Glutamatergic neuron (in vitro differentiated cells): Measurements from ENCODE around the gene NLRP1. TPM values are rescaled to one million over a fixed set of nuclear protein-coding genes. Genes with fewer than 3 reads are reported as not detected.

Experiments used
- DNase-seq: peaks from one replicate; pipeline ENCODE4 v3.0.0; 2022
- H3K27ac Mint-ChIP-seq: one replicate; pipeline ENCODE4 v1.8.0; 2020; ENCODE audit warnings: mild to moderate bottlenecking, mixed read lengths, inconsistent platforms; ENCODE audit not compliant: unreplicated experiment
- H3K27me3 Mint-ChIP-seq: one replicate; pipeline ENCODE4 v1.8.0; 2020; ENCODE audit warnings: mild to moderate bottlenecking, moderate library complexity, mixed read lengths, inconsistent platforms; ENCODE audit not compliant: unreplicated experiment
- H3K36me3 Mint-ChIP-seq: one replicate; pipeline ENCODE4 v1.8.0; 2020; ENCODE audit warnings: mild to moderate bottlenecking, mixed read lengths, inconsistent platforms; ENCODE audit not compliant: unreplicated experiment
- H3K4me1 Mint-ChIP-seq: one replicate; pipeline ENCODE4 v1.8.0; 2020; ENCODE audit warnings: mild to moderate bottlenecking, low read depth, mixed read lengths, inconsistent platforms; ENCODE audit not compliant: unreplicated experiment
- H3K4me3 Mint-ChIP-seq: one replicate; pipeline ENCODE4 v1.8.0; 2020; ENCODE audit warnings: mild to moderate bottlenecking, mixed read lengths, inconsistent platforms; ENCODE audit not compliant: unreplicated experiment
- H3K9me3 Mint-ChIP-seq: one replicate; pipeline ENCODE4 v1.8.0; 2020; ENCODE audit warnings: mild to moderate bottlenecking, moderate library complexity, mixed read lengths, inconsistent platforms; ENCODE audit not compliant: unreplicated experiment
- total RNA-seq: library from RNA; stranded (reverse); fragmentation: NEBNext Ultra II Directional; extraction: Animal tissue kit (Norgen Biotek cat#: 25700); gene quantifications from one replicate; pipeline ENCODE4 v1.2.1, GENCODE V29; 2021; ENCODE audit not compliant: unreplicated experiment
- TF ChIP-seq, protein P1 (sequence below): fragments of 200-600 bp; sonication (generic); IDR thresholded peaks from one replicate; pipeline ENCODE4 v1.5.0; 2021; ENCODE audit not compliant: partially characterized antibody, unreplicated experiment

Gene NLRP1
- total RNA-seq, 1 donor from 2014 or later, result 69.5 TPM

GRCh38 chr17:5523249-5523648, 61.1 kb downstream of the NLRP1 start:
- no peaks in the 10 kb centered on the region for H3K36me3 Mint-ChIP-seq
- no peak overlapping the region for H3K4me3 Mint-ChIP-seq
- peaks cover 16% of the 10 kb centered on the region for H3K4me1 Mint-ChIP-seq
- H3K27me3 Mint-ChIP-seq, result peaks cover 2% of the 10 kb centered on the region
- TF ChIP-seq, protein P1, sequence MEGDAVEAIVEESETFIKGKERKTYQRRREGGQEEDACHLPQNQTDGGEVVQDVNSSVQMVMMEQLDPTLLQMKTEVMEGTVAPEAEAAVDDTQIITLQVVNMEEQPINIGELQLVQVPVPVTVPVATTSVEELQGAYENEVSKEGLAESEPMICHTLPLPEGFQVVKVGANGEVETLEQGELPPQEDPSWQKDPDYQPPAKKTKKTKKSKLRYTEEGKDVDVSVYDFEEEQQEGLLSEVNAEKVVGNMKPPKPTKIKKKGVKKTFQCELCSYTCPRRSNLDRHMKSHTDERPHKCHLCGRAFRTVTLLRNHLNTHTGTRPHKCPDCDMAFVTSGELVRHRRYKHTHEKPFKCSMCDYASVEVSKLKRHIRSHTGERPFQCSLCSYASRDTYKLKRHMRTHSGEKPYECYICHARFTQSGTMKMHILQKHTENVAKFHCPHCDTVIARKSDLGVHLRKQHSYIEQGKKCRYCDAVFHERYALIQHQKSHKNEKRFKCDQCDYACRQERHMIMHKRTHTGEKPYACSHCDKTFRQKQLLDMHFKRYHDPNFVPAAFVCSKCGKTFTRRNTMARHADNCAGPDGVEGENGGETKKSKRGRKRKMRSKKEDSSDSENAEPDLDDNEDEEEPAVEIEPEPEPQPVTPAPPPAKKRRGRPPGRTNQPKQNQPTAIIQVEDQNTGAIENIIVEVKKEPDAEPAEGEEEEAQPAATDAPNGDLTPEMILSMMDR, result no peak
- DNase-seq, result no peak
- no peak overlapping the region for H3K27ac Mint-ChIP-seq
- H3K9me3 Mint-ChIP-seq, result peaks cover 3% of the 10 kb centered on the region

DNA sequence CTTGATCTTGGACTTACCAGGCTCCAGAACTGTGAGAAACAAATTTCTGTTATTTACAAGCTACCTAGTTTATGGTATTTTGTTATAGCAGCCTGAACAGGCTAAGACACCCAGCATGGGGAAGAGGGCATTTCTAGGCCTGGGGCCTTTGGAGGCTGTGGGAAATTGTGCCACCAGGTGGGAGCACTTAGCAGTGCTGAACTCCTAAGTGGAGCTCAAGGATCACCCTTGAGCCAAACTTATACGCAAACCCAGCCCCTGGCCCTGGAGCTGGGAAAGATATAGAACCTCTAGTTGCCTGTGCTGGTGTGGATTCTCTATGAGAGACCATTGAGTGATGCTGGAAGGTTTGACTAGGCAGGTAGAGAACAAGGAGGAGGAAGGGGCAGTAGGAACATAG, 61.8 kb downstream of the NLRP1 start:
- no peaks in the 10 kb centered on the region for H3K36me3 Mint-ChIP-seq

GRCh38 chr17:5516060-5516792, 68.1 kb downstream of the NLRP1 start:
- no peaks in the 10 kb centered on the region for H3K4me1 Mint-ChIP-seq

More for the DNA sequence above, 61.8 kb downstream of the NLRP1 start:
- DNase-seq, result no peak
- Mint-ChIP-seq H3K27ac (no peak overlapping the region), H3K4me1 (peaks cover 11% of the 10 kb centered on the region), H3K9me3 (peaks cover 7% of the 10 kb centered on the region), H3K4me3 (no peak overlapping the region), H3K27me3 (no peaks in the 10 kb centered on the region)
- TF ChIP-seq, protein P1, result no peak

DNA sequence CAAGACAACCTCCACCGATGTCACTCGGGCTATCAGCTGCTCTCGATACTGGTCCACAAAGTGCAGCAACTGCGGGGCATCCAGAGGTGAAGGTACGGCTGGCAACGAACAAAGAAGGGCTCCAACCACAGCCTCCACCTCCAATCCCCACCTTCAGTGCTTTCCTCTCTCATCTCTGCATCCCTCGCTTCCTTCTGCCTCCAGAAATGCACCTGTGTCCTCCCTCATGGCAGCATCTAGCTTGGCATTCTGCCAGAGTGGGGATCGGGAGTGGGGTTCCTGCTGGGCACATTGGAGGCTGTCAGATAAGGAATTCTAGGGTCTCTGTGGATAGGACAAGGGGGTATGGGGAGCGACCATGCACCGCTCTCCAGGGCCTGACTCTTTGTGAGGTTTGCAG, 69.3 kb downstream of the NLRP1 start:
- no peaks in the 10 kb centered on the region for H3K4me1 Mint-ChIP-seq
- no peaks in the 10 kb centered on the region for H3K27me3 Mint-ChIP-seq
- H3K4me3 Mint-ChIP-seq, result no peak overlapping the region

More at GRCh38 chr17:5516060-5516792, 68.1 kb downstream of the NLRP1 start:
- TF ChIP-seq, protein P1, result no peak
- no peaks in the 10 kb centered on the region for H3K27me3 Mint-ChIP-seq
- no peak overlapping the region for H3K27ac Mint-ChIP-seq
- H3K36me3 Mint-ChIP-seq, result no peaks in the 10 kb centered on the region
- DNase-seq, result no peak
- H3K9me3 Mint-ChIP-seq, result peaks cover 5% of the 10 kb centered on the region
- no peak overlapping the region for H3K4me3 Mint-ChIP-seq

DNA sequence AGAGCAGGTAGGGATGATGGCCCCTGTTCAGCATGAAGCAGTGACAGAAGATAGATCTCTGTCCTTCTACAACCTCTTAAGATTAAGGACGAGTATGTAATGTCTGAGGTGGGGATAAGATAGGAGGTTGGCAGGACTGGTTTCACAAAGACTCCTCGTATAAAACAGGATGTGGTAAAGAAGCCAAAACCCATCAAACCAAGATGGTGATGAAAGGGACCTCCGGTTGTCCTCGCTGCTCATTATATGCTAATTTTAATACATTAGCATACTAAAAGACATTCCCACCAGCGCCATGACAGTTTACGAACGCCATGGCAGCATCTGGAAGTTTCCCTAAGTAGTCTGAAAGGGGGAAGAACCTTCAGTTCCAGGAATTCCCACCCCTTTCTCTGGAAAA, 70.7 kb downstream of the NLRP1 start:
- Mint-ChIP-seq H3K27ac (no peak overlapping the region), H3K36me3 (no peaks in the 10 kb centered on the region), H3K4me3 (no peak overlapping the region), H3K27me3 (no peaks in the 10 kb centered on the region), H3K4me1 (peaks cover 2% of the 10 kb centered on the region), H3K9me3 (peaks cover 4% of the 10 kb centered on the region)
- no peak for DNase-seq
- TF ChIP-seq, protein P1, result no peak

More for the DNA sequence above, 69.3 kb downstream of the NLRP1 start:
- Mint-ChIP-seq H3K36me3 (no peaks in the 10 kb centered on the region), H3K9me3 (peaks cover 4% of the 10 kb centered on the region), H3K27ac (no peak overlapping the region)
- no peak for DNase-seq
- TF ChIP-seq, protein P1, result no peak
